GM18909 (cell line): ENCODE results near the gene PREX1.
A peak's percentile ranks its signal among the peaks of the same experiment; 100 is the strongest.

ENCODE experiments used
- ATAC-seq: cut with Tn5 transposase; IDR thresholded peaks from one replicate; pipeline ENCODE4 v1.9.1; 2021; ENCODE audit warnings: mild to moderate bottlenecking; ENCODE audit not compliant: unreplicated experiment, poor library complexity

PREX1 gene

GRCh38 chr20:48617481-48617880, 210.3 kb downstream of the PREX1 start:
- ATAC-seq = no peak

- ATAC-seq = no peak
Observed at GRCh38 chr20:48616481-48616880, 211.3 kb downstream of the PREX1 start.

- ATAC-seq = no peak
Observed at GRCh38 chr20:48615871-48616270, 211.9 kb downstream of the PREX1 start.

GRCh38 chr20:48614593-48615274, 213.1 kb downstream of the PREX1 start:
- no peak for ATAC-seq

- ATAC-seq = no peak
Observed at GRCh38 chr20:48613926-48614325, 213.9 kb downstream of the PREX1 start.

GRCh38 chr20:48612335-48612734, 215.5 kb downstream of the PREX1 start:
- ATAC-seq = no peak

GRCh38 chr20:48610996-48611395, 216.8 kb downstream of the PREX1 start:
- no peak for ATAC-seq

GRCh38 chr20:48609491-48609978, 218.3 kb downstream of the PREX1 start:
- ATAC-seq = peak; percentile 89

- ATAC-seq = no peak
Observed at GRCh38 chr20:48608756-48609155, 219.0 kb downstream of the PREX1 start.

- ATAC-seq = no peak
Observed at GRCh38 chr20:48607544-48607865, 220.3 kb downstream of the PREX1 start.

- ATAC-seq = no peak
Observed at GRCh38 chr20:48606841-48607543, 220.8 kb downstream of the PREX1 start.

- no peak for ATAC-seq
Observed at GRCh38 chr20:48606172-48606840, 221.5 kb downstream of the PREX1 start.

GRCh38 chr20:48605364-48606171, 222.2 kb downstream of the PREX1 start:
- ATAC-seq = no peak

GRCh38 chr20:48604936-48605335, 222.9 kb downstream of the PREX1 start:
- ATAC-seq = no peak

GRCh38 chr20:48604426-48604825, 223.4 kb downstream of the PREX1 start:
- ATAC-seq = no peak

GRCh38 chr20:48603819-48604405, 223.9 kb downstream of the PREX1 start:
- ATAC-seq = no peak

- ATAC-seq = no peak
Observed at GRCh38 chr20:48603116-48603818, 224.5 kb downstream of the PREX1 start.

- no peak for ATAC-seq
Observed at GRCh38 chr20:48601798-48602197, 226.0 kb downstream of the PREX1 start.

GRCh38 chr20:48600470-48600945, 227.3 kb downstream of the PREX1 start:
- no peak for ATAC-seq
